OCI-LY1 (cell line): ENCODE measurements around the gene PXDN.

Experiments
- EZH2 ChIP-seq: fragments of 200-600 bp; sonication (generic), shearing (Covaris generic); IDR thresholded peaks from 2 replicates; pipeline ENCODE4 v1.8.0; 2017; ENCODE audit warnings: borderline replicate concordance, mixed run types, mild to moderate bottlenecking, antibody characterized with exemption, low read length, moderate library complexity, mixed read lengths
- TF ChIP-seq, protein P1 (sequence below): fragments of 200-600 bp; sonication (generic), shearing (Covaris generic); IDR thresholded peaks from 2 replicates; pipeline ENCODE4 v1.5.1; 2017; ENCODE audit warnings: mild to moderate bottlenecking, antibody characterized with exemption, low read length, moderate library complexity, mixed read lengths

DNA sequence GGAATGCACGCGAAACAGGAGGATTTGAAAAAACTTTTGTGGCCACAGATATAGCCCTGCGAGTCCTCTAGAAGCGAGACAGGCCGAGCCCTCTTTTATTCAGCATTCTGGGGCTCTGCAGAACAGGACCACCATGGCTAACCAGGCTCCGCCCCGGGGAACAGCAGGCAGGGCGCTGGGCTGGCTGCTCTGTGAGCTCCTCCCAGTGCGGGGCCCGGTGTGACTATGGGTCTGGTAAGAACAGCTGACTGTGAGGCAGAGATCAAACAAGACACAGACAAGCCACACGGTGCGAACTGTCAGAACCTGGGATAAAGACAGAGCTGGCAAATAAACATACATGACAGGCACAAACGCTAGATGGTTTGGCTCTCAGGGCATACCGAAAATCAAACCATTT, 15.5 kb downstream of the PXDN start:
- TF ChIP-seq, protein P1, sequence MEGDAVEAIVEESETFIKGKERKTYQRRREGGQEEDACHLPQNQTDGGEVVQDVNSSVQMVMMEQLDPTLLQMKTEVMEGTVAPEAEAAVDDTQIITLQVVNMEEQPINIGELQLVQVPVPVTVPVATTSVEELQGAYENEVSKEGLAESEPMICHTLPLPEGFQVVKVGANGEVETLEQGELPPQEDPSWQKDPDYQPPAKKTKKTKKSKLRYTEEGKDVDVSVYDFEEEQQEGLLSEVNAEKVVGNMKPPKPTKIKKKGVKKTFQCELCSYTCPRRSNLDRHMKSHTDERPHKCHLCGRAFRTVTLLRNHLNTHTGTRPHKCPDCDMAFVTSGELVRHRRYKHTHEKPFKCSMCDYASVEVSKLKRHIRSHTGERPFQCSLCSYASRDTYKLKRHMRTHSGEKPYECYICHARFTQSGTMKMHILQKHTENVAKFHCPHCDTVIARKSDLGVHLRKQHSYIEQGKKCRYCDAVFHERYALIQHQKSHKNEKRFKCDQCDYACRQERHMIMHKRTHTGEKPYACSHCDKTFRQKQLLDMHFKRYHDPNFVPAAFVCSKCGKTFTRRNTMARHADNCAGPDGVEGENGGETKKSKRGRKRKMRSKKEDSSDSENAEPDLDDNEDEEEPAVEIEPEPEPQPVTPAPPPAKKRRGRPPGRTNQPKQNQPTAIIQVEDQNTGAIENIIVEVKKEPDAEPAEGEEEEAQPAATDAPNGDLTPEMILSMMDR: no peak
- TF ChIP-seq EZH2: no peak
